ENCODE data around the gene ARSD. TPM values are rescaled to one million over a fixed set of nuclear protein-coding genes. Genes with fewer than 3 reads are reported as not detected.

The ARSD gene
- total RNA-seq, 1 donor from 2014 or later = 91.9 TPM

GRCh38 chrX:2859197-2859797 is 69.8 kb downstream of the ARSD start:
- no peaks in the 10 kb centered on the region for H3K4me1 ChIP-seq
- TF ChIP-seq CTCF (IDR thresholded peaks at IDR 0.05) = no peak
- H3K27ac ChIP-seq = no peak overlapping the region
- no peaks in the 10 kb centered on the region for H3K27me3 ChIP-seq
- DNase-seq (ENCODE audit: low spot score in 2 of 2) = no peak
- H3K4me3 ChIP-seq = no peak overlapping the region
- intact Hi-C loops (cut with DNase I) = no loop called here
- H3K9me3 ChIP-seq = no peaks in the 10 kb centered on the region
- H3K36me3 ChIP-seq = no peaks in the 10 kb centered on the region

- no peaks in the 10 kb centered on the region for H3K4me1 ChIP-seq
- no peaks in the 10 kb centered on the region for H3K27me3 ChIP-seq
- H3K27ac ChIP-seq = no peak overlapping the region
- no peaks in the 10 kb centered on the region for H3K36me3 ChIP-seq
- no peaks in the 10 kb centered on the region for H3K9me3 ChIP-seq
- H3K4me3 ChIP-seq = no peak overlapping the region
- TF ChIP-seq CTCF (IDR thresholded peaks at IDR 0.05) = no peak
- DNase-seq (ENCODE audit: low spot score in 2 of 2) = no peak
- intact Hi-C loops (cut with DNase I) = no loop called here
These were observed 71.6 kb downstream of the ARSD start for GRCh38 chrX:2857566-2857965.

- TF ChIP-seq CTCF (IDR thresholded peaks at IDR 0.05) = no peak
- no peak for DNase-seq (ENCODE audit: low spot score in 2 of 2)
- H3K36me3 ChIP-seq = no peaks in the 10 kb centered on the region
- no peaks in the 10 kb centered on the region for H3K27me3 ChIP-seq
- no peak overlapping the region for H3K4me3 ChIP-seq
- H3K9me3 ChIP-seq = no peaks in the 10 kb centered on the region
- intact Hi-C loops (cut with DNase I) = no loop called here
- H3K4me1 ChIP-seq = no peaks in the 10 kb centered on the region
- no peak overlapping the region for H3K27ac ChIP-seq
These were observed 73.4 kb downstream of the ARSD start for GRCh38 chrX:2855761-2856160.

- Histone ChIP-seq H3K4me1 (no peaks in the 10 kb centered on the region), H3K4me3 (no peak overlapping the region), H3K9me3 (no peaks in the 10 kb centered on the region), H3K27ac (no peak overlapping the region), H3K27me3 (no peaks in the 10 kb centered on the region), H3K36me3 (no peaks in the 10 kb centered on the region)
- intact Hi-C loops (cut with DNase I) = no loop called here
- no peak for DNase-seq (ENCODE audit: low spot score in 2 of 2)
- no peak for TF ChIP-seq CTCF (IDR thresholded peaks at IDR 0.05)
These were observed 74.2 kb downstream of the ARSD start for GRCh38 chrX:2854918-2855317.

Other genes starting within 250 kb of the ARSD start
- gene CD99, start 238.0 kb downstream of the ARSD start, total RNA-seq = 262 TPM
- 1.3 TPM for gene XG, start 177.3 kb downstream of the ARSD start, total RNA-seq
- 0.64 TPM for gene GYG2, start 100.4 kb downstream of the ARSD start, total RNA-seq
- gene ARSH, start 77.2 kb upstream of the ARSD start, total RNA-seq = not detected
- not detected for gene ARSF, start 112.1 kb upstream of the ARSD start, total RNA-seq

All from ascending aorta (tissue), 2 donors.